RWPE1 (cell line): ENCODE data around the gene MAGEB10.
A peak's percentile ranks its signal among the peaks of the same experiment; 100 is the strongest.
"Not testable (repeated sequence)": the region's sequence is repeated elsewhere in the genome, so short reads cannot be mapped to it uniquely, and the experiment has no call there.

Source experiments
- CTCF ChIA-PET: fragments of 350-600 bp; sonication (Branson Sonifier 250); formaldehyde crosslinking; extraction: SDS; loops from one replicate; lab custom pipeline; 2021; lab: Yijun Ruan, JAX
- POLR2A ChIA-PET: fragments of 400-600 bp; formaldehyde crosslinking; extraction: SDS; loops from one replicate; lab custom pipeline; 2020; ENCODE audit warnings: antibody characterized with exemption; ENCODE audit not compliant: low non-redundant PET; lab: Yijun Ruan, JAX
- DNase-seq: peaks from one replicate; pipeline ENCODE4 v3.0.0; 2012; ENCODE audit warnings: low spot score
- H3K27ac ChIP-seq: fragments of 450-650 bp; 2 replicates; pipeline ENCODE4 v1.5.1; 2017
- TF ChIP-seq, protein P1 (sequence below): fragments of 450-650 bp; conservative IDR thresholded peaks from 2 replicates; pipeline ENCODE4 v1.5.1; 2017; ENCODE audit warnings: low read depth, mild to moderate bottlenecking

The MAGEB10 gene

DNA sequence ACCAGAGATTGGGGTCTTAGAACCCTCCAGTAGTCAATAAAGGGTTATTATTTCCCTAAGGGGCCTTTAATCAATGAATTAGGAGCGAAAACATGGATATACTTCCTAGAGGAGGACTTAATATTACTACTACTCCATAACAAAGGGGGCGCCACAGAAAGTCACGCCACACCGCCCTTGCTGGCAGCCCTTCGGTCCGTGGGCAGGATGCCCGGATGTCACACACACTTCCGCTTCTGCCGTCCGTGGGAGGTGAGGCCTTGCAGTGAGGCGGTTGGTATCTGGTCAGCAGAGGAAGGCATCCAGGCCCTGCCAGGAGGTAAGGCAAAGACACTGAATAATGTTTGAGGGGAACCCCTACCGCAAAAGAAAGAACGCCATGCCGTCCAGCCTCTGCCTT, 436 bp downstream of the MAGEB10 start:
- ChIA-PET CTCF (no interaction called here), POLR2A (no interaction called here)
- DNase-seq: no peak
- TF ChIP-seq, protein P1, sequence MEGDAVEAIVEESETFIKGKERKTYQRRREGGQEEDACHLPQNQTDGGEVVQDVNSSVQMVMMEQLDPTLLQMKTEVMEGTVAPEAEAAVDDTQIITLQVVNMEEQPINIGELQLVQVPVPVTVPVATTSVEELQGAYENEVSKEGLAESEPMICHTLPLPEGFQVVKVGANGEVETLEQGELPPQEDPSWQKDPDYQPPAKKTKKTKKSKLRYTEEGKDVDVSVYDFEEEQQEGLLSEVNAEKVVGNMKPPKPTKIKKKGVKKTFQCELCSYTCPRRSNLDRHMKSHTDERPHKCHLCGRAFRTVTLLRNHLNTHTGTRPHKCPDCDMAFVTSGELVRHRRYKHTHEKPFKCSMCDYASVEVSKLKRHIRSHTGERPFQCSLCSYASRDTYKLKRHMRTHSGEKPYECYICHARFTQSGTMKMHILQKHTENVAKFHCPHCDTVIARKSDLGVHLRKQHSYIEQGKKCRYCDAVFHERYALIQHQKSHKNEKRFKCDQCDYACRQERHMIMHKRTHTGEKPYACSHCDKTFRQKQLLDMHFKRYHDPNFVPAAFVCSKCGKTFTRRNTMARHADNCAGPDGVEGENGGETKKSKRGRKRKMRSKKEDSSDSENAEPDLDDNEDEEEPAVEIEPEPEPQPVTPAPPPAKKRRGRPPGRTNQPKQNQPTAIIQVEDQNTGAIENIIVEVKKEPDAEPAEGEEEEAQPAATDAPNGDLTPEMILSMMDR: no peak
- no peak overlapping the region for H3K27ac ChIP-seq

DNA sequence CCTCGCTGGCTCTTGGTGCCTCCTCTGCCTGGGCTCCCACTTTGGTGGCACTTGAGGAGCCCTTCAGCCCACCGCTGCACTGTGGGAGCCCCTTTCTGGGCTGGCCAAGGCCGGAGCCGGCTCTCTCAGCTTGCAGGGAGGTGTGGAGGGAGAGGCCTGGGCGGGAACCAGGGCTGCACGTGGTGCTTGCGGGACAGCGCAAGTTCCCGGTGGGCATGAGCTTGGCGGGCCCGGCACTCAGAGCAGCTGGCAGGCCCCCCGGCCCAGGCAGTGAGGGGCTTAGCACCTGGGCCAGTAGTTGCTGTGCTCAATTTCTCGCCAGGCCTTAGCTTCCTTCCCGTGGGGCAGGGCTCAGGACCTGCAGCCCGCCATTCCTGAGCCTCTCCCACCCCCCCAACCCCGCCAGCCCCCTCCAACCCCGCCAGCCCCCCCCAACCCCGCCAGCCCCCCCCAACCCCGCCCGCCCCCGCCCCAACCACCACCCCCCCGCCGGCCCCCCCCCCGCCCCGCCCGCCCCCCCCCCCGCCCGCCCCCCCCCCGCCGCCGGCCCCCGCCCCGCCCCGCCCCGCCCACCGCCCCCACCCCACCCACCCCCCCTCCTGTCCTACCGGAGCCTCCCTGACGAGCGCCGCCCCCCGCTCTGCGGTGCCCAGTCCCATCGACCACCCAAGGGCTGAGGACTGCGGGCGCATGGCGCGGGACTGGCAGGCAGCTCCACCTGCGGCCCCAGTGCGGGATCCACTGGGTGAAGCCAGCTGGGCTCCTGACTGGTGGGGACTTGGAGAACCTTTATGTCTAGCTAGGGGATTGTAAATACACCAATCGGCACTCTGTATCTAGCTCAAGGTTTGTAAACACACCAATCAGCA, 1.4 kb downstream of the MAGEB10 start:
- POLR2A ChIA-PET, DNase-seq, H3K27ac ChIP-seq, CTCF ChIA-PET: not testable (repeated sequence)

DNA sequence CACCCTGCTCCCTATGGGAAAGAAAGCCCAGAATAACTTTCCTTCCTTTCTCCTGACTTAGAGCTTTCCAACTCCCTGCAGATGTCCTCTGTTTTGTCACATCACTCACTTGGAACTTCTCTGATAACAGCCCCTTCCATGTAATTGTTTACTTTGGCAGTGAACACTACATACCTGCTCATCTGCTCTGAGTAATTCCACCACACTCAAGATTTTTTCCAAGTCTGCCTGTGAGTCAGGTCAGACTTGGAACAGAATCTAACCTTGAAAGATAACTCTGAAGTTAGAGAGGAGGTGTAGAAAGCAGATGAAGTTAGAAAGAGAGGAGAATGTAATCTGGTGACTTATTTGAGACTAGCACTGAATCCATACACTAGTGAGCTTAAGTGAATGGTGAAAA, 7.4 kb downstream of the MAGEB10 start:
- peak; percentile 4 for DNase-seq
- H3K27ac ChIP-seq: no peak overlapping the region
- POLR2A ChIA-PET: no interaction called here
- CTCF ChIA-PET: no interaction called here
- TF ChIP-seq, protein P1: no peak

DNA sequence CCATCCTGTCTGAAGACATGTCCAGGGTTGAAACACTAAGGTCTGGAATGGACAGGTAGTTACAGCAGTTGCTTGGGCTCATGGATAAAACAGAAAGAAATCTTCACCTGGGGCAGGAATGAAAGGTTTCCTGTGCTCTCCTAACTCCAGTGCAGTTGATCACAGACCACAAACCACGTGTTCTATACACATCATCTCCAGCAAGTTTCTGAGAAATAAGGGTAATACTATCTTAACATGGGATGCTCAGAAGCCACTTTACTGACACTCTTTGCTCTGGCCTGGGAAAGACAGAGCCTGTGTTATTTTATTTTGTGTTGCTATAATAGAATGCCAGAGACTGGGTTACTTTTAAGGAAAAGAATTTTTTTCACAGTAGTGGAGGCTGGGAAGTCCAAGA, 16.0 kb downstream of the MAGEB10 start:
- CTCF ChIA-PET: no interaction called here
- POLR2A ChIA-PET: no interaction called here
- TF ChIP-seq, protein P1: no peak

DNA sequence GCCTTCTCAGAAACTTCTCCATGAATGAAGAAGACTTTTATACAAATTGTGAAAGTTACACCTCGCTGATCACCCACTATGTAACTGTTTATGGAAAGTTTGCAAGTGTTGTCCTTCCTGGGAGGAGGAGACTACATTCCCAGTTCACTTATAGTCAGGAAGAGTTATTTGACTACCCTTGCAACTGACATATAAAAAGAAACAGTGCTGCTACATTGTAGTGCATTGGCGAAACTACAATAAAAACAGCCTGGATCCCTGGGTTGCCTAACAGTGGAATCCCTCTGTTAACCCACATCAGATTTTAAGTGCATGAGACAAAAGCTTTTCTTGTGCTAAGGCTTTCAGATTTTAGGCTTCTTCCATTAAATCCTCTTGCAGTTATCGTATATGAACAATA, 30.4 kb downstream of the MAGEB10 start:
- CTCF ChIA-PET: no interaction called here
- DNase-seq: no peak
- TF ChIP-seq, protein P1: no peak
- no peak overlapping the region for H3K27ac ChIP-seq
- POLR2A ChIA-PET: no interaction called here

More for the DNA sequence above, 16.0 kb downstream of the MAGEB10 start:
- DNase-seq: no peak
- H3K27ac ChIP-seq: no peak overlapping the region

DNA sequence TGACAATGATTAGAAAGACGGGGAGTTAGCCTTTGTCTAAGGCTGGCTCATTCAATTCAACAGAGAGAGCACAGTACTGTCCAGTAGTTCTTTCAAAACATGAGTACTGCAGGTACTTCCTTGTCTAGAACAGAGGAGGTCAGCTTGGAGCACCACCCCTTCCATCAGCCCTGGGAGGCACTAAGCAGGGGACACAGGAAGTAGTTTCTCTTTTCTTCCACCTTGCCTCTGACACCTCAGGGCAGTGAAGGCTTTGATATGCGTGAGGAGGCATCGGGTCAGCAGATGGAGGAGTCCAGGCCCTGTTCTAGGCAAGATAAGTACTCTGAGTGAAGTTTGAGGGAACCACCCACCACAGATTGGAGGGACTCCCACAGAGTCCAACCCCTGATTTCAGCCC, 33.1 kb downstream of the MAGEB10 start:
- H3K27ac ChIP-seq: no peak overlapping the region
- TF ChIP-seq, protein P1: no peak
- ChIA-PET CTCF (no interaction called here), POLR2A (no interaction called here)
- no peak for DNase-seq

DNA sequence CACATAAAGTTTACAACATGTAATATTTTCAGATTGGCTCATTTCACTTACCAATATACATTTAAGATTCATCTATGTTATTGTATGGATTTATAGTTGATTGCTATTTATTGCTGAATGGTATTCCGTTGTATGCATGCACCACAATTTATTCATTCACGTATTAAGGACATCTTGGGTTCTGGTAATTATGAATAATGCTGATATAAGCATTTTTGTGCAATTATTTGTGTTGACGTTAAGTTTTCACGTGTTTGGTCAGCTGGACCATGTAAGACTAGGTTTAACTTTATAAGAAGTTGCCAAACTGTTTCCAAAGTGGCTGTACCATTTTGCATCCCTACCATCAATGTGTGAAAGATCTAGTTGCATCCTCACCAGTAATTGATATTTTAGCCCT, 35.1 kb downstream of the MAGEB10 start:
- TF ChIP-seq, protein P1: no peak
- no peak overlapping the region for H3K27ac ChIP-seq
- ChIA-PET POLR2A (no interaction called here), CTCF (no interaction called here)
- DNase-seq: no peak
